SU-DHL-6 (cell line): ENCODE measurements around the gene SERPINB6.

Source experiments
- H2AFZ ChIP-seq: fragments of 200-600 bp; sonication (generic); 2 replicates; pipeline ENCODE4 v1.6.1; 2014; ENCODE audit warnings: low read depth, mild to moderate bottlenecking, moderate library complexity, mixed read lengths, antibody characterized with exemption, low read length; ENCODE audit not compliant: severe bottlenecking
- H3F3A ChIP-seq: fragments of 200-600 bp; shearing (Covaris generic); 2 replicates; pipeline ENCODE4 v1.6.0; 2016; ENCODE audit warnings: antibody characterized with exemption, mild to moderate bottlenecking; ENCODE audit not compliant: insufficient read depth
- H3K27ac ChIP-seq: fragments of 200-600 bp; sonication (generic); 2 replicates; pipeline ENCODE4 v1.5.1; 2016; ENCODE audit warnings: low read depth, mild to moderate bottlenecking, low read length, moderate library complexity, mixed read lengths
- H3K27me3 ChIP-seq: fragments of 200-600 bp; sonication (generic), shearing (Covaris generic); 2 replicates; pipeline ENCODE4 v1.6.0; 2014; ENCODE audit warnings: mild to moderate bottlenecking, low read length
- H3K36me3 ChIP-seq: fragments of 200-600 bp; sonication (generic); 2 replicates; pipeline ENCODE4 v1.6.1; 2014; ENCODE audit warnings: mild to moderate bottlenecking, low read length, mixed read lengths
- H3K4me2 ChIP-seq: fragments of 300-600, 200-600 bp; shearing (Covaris generic), sonication (generic); 2 replicates; pipeline ENCODE4 v1.6.0; 2014; ENCODE audit warnings: low read length, low read depth, mild to moderate bottlenecking; ENCODE audit not compliant: poor library complexity, severe bottlenecking
- H3K4me3 ChIP-seq: fragments of 200-600 bp; sonication (generic); 2 replicates; pipeline ENCODE4 v1.5.1; 2014; ENCODE audit warnings: antibody characterized with exemption, low read length, mild to moderate bottlenecking, mixed read lengths; ENCODE audit not compliant: insufficient read depth, poor library complexity, severe bottlenecking
- H3K79me2 ChIP-seq: fragments of 200-600 bp; sonication (generic); 2 replicates; pipeline ENCODE4 v1.6.1; 2014; ENCODE audit warnings: mild to moderate bottlenecking, low read length, moderate library complexity; ENCODE audit not compliant: insufficient read depth
- H3K9ac ChIP-seq: fragments of 200-600 bp; sonication (generic); 2 replicates; pipeline ENCODE4 v1.7.0; 2014; ENCODE audit warnings: mild to moderate bottlenecking, low read length
- H3K9me2 ChIP-seq: fragments of 200-600 bp; sonication (generic); replicated peaks from 2 replicates; pipeline ENCODE4 v1.6.1; 2014; ENCODE audit warnings: low read length; ENCODE audit not compliant: insufficient read depth
- H3K9me3 ChIP-seq: fragments of 200-600 bp; sonication (generic); 2 replicates; pipeline ENCODE4 v1.6.1; 2014; ENCODE audit warnings: low read length, mixed read lengths; ENCODE audit not compliant: insufficient read depth
- H4K20me1 ChIP-seq: fragments of 200-600 bp; sonication (generic); 2 replicates; pipeline ENCODE4 v1.6.1; 2014; ENCODE audit warnings: low read depth, mild to moderate bottlenecking, antibody characterized with exemption, low read length, moderate library complexity, mixed read lengths
- EZH2phosphoT487 ChIP-seq: fragments of 200-600 bp; sonication (generic), shearing (Covaris generic); conservative IDR thresholded peaks from 2 replicates; pipeline ENCODE4 v1.6.1; 2018; ENCODE audit warnings: mild to moderate bottlenecking, antibody characterized with exemption, low read length, moderate library complexity, mixed read lengths
- TF ChIP-seq, protein P1 (sequence below): fragments of 200-600 bp; sonication (generic); IDR thresholded peaks from one replicate; pipeline ENCODE4 v1.5.1; 2017; ENCODE audit warnings: antibody characterized with exemption, mild to moderate bottlenecking, low read length, moderate library complexity; ENCODE audit not compliant: insufficient read depth, poor library complexity, severe bottlenecking

Gene SERPINB6

DNA sequence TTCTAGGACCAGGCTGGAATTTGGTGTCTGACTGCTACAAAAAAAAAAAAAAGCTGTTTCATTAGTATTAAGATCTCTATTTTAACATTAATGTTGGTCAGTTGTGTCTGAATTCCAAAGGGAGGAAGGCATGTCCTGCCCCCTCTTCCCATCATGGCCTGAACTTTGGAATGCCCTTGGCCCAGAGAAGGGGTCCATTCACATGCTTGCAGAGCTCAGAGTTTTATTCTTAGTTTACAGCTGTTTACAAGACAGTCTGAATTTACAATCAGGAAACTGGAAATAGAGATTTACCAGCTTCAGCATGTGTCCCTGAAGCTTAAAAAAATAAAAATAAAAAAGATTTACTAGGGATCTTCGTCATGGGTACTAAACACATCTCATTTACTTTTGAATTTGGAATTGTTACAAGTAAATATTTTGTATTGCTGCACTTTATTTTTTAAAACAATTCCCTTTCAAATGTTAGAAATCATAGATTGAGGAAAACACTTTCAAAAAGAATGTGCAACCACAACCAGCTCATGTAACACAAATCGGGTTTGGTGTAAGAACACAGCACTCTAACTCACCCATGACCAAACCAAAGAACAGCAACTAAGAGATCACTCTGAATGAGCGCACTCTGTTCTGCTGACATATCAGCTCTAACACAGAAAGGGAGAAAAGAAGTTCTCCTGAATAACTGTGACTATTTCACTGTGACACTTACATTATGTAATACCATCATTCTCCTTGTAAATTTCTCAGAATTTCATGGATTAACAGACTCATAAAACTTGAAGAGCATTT is 6.6 kb upstream of the SERPINB6 start:
- TF ChIP-seq EZH2phosphoT487: no peak
- TF ChIP-seq, protein P1, sequence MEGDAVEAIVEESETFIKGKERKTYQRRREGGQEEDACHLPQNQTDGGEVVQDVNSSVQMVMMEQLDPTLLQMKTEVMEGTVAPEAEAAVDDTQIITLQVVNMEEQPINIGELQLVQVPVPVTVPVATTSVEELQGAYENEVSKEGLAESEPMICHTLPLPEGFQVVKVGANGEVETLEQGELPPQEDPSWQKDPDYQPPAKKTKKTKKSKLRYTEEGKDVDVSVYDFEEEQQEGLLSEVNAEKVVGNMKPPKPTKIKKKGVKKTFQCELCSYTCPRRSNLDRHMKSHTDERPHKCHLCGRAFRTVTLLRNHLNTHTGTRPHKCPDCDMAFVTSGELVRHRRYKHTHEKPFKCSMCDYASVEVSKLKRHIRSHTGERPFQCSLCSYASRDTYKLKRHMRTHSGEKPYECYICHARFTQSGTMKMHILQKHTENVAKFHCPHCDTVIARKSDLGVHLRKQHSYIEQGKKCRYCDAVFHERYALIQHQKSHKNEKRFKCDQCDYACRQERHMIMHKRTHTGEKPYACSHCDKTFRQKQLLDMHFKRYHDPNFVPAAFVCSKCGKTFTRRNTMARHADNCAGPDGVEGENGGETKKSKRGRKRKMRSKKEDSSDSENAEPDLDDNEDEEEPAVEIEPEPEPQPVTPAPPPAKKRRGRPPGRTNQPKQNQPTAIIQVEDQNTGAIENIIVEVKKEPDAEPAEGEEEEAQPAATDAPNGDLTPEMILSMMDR: no peak
- Histone ChIP-seq H3K9me3 (no peaks in the 10 kb centered on the region), H3K9ac (no peak overlapping the region), H3K36me3 (no peaks in the 10 kb centered on the region), H3K27ac (no peak overlapping the region), H3K79me2 (no peaks in the 10 kb centered on the region), H3K27me3 (no peaks in the 10 kb centered on the region), H3K9me2 (no peaks in the 10 kb centered on the region), H4K20me1 (no peaks in the 10 kb centered on the region), H3K4me3 (no peak overlapping the region), H2AFZ (no peak overlapping the region), H3K4me2 (no peak overlapping the region), H3F3A (no peaks in the 10 kb centered on the region)

DNA sequence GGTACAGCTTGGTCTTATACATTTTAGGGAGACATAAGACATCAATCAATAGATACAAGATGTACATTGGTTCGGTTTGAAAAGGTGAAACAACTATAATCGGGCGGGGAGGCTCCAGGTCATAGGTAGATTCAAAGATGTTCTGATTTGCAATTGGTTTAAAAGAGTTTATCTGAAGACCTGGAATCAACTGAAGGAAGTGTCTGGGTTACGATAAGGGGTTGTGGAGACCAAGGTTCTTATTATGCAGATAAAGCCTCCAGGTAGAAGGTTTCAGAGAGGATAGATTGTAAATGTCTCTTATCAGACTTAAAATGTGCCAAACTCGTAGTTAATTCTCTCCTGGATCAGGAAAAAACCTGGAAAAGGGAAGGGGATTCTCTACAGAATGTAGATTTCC is 5.9 kb upstream of the SERPINB6 start:
- Histone ChIP-seq H3K9me2 (no peaks in the 10 kb centered on the region), H3K27ac (no peak overlapping the region), H3K27me3 (no peaks in the 10 kb centered on the region), H3F3A (no peaks in the 10 kb centered on the region), H3K36me3 (no peaks in the 10 kb centered on the region), H3K9ac (no peak overlapping the region), H3K79me2 (no peaks in the 10 kb centered on the region), H3K4me3 (no peak overlapping the region), H3K4me2 (no peak overlapping the region), H3K9me3 (no peaks in the 10 kb centered on the region), H2AFZ (no peak overlapping the region), H4K20me1 (no peaks in the 10 kb centered on the region)
- TF ChIP-seq, protein P1: no peak
- TF ChIP-seq EZH2phosphoT487: no peak

DNA sequence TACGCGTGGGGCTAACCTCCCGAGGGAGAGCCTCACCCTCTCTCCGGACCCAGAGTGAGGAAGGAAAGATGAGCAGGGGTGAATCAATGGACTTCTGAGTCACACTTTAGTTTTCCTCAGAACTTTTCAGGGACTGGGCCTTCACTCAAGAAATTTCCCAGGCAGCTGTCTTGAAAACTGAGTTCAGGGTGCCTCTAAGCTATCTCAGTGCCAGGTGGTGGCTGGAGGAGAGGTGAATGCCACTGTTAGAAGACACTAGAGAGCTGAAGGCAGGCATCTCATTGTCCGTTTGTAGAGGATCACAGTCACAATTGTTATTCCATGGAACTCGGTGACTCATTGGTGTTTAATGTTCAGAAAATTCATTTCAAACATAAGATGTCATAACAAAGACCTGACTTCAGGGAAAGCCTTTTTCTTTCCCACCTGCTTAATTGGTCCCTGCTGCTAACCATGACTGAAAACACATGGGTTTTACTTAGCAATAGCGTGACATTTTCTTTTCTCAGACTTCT is 5.3 kb upstream of the SERPINB6 start:
- Histone ChIP-seq H3K9me2 (no peaks in the 10 kb centered on the region), H3K27me3 (no peaks in the 10 kb centered on the region), H3K79me2 (no peaks in the 10 kb centered on the region), H3K9me3 (no peaks in the 10 kb centered on the region), H3K36me3 (no peaks in the 10 kb centered on the region), H3F3A (no peaks in the 10 kb centered on the region), H3K9ac (no peak overlapping the region), H4K20me1 (no peaks in the 10 kb centered on the region), H3K27ac (no peak overlapping the region), H3K4me3 (no peak overlapping the region), H3K4me2 (no peak overlapping the region), H2AFZ (no peak overlapping the region)
- TF ChIP-seq, protein P1: no peak
- no peak for TF ChIP-seq EZH2phosphoT487
